Prostate gland (tissue), 2 donors: ENCODE data around the gene HDAC10. TPM values are rescaled to one million over a fixed set of nuclear protein-coding genes. Genes with fewer than 3 reads are reported as not detected.

Experiments used
- DNase-seq: peaks from one replicate; pipeline ENCODE4 v3.0.0-alpha.2; 2019; ENCODE audit warnings: low spot score
- H3K27ac ChIP-seq, 2 donors: fragments of 200-600 bp; sonication (generic); 2 replicates each; pipeline ENCODE4 v1.5.1; 2017 to 2019
- H3K27me3 ChIP-seq: fragments of 200-600 bp; sonication (generic); replicated peaks from 2 replicates; pipeline ENCODE4 v1.5.1; 2019; ENCODE audit not compliant: insufficient read depth
- H3K36me3 ChIP-seq, 2 donors: fragments of 200-600 bp; sonication (generic); 1 replicate in 1 of 2; 2 replicates in 1 of 2; pipeline versions ENCODE4 v1.5.1 to v1.8.1; 2017 to 2019
- H3K4me1 ChIP-seq: fragments of 200-600 bp; sonication (generic); replicated peaks from 2 replicates; pipeline ENCODE4 v1.5.1; 2019
- H3K4me3 ChIP-seq, 2 donors: fragments of 200-600 bp; sonication (generic); 2 replicates each; pipeline ENCODE4 v1.5.1; 2017 to 2019
- H3K9me3 ChIP-seq: fragments of 200-600 bp; sonication (generic); 2 replicates; pipeline ENCODE4 v1.5.1; 2017
- POLR2A ChIP-seq: fragments of 450-650 bp; IDR thresholded peaks from one replicate; pipeline ENCODE4 v1.6.1; 2016; ENCODE audit warnings: antibody characterized with exemption, mild to moderate bottlenecking
- POLR2AphosphoS5 ChIP-seq: sonication (generic); formaldehyde crosslinking; IDR thresholded peaks from one replicate; pipeline ENCODE4 v1.6.1; 2017; ENCODE audit warnings: antibody characterized with exemption
- WGBS: methylation state at CpG from one replicate; pipeline ENCODE4 v1.1.5; 2018; 5-methylcytosine and 5-hydroxymethylcytosine counted together
- intact Hi-C: fragments of 100-400 bp; cut with DNase I; formaldehyde crosslinking; loops from one replicate; pipeline ENCODE4 v1.14.2; 2022
- total RNA-seq, 2 donors: library from RNA; depleted of rRNA; stranded (reverse); fragments of >200 nt; gene quantifications; one replicate each; pipeline ENCODE4 v1.1.0, GENCODE V29; 2016
- TF ChIP-seq, protein P1 (sequence below), 4 experiments: fragments of 200-600 bp in 2 of 4; fragments of 450-650 bp in 2 of 4; sonication (generic) in 2 of 4; IDR thresholded peaks; 1 replicate in 3 of 4; 2 replicates in 1 of 4; pipeline ENCODE4 v1.5.1; 2016 to 2019; ENCODE audit warnings: antibody characterized with exemption in 4 of 4, mild to moderate bottlenecking in 2 of 4, moderate library complexity in 2 of 4

Gene HDAC10
- total RNA-seq, 2 donors from 2014 or later: 36.9 to 41.3 TPM

- Histone ChIP-seq H3K9me3 (no peaks in the 10 kb centered on the region), H3K36me3 (no peaks in the 10 kb centered on the region), H3K27me3 (no peaks in the 10 kb centered on the region), H3K4me1 (peaks cover 7% of the 10 kb centered on the region), H3K27ac (no peak overlapping the region), H3K4me3 (no peak overlapping the region)
- intact Hi-C loops: no loop called here
- TF ChIP-seq POLR2A (no peak), POLR2AphosphoS5 (no peak)
- TF ChIP-seq, protein P1, sequence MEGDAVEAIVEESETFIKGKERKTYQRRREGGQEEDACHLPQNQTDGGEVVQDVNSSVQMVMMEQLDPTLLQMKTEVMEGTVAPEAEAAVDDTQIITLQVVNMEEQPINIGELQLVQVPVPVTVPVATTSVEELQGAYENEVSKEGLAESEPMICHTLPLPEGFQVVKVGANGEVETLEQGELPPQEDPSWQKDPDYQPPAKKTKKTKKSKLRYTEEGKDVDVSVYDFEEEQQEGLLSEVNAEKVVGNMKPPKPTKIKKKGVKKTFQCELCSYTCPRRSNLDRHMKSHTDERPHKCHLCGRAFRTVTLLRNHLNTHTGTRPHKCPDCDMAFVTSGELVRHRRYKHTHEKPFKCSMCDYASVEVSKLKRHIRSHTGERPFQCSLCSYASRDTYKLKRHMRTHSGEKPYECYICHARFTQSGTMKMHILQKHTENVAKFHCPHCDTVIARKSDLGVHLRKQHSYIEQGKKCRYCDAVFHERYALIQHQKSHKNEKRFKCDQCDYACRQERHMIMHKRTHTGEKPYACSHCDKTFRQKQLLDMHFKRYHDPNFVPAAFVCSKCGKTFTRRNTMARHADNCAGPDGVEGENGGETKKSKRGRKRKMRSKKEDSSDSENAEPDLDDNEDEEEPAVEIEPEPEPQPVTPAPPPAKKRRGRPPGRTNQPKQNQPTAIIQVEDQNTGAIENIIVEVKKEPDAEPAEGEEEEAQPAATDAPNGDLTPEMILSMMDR (IDR thresholded peaks at IDR 0.05): no peak
- WGBS: 88% methylated on average over 19 of the region's 19 CpGs
- no peak for DNase-seq
Observed at GRCh38 chr22:50255099-50255498, 4.0 kb upstream of the HDAC10 start.

- Histone ChIP-seq H3K36me3 (no peaks in the 10 kb centered on the region), H3K27ac (no peak overlapping the region), H3K27me3 (no peaks in the 10 kb centered on the region), H3K9me3 (no peaks in the 10 kb centered on the region), H3K4me3 (no peak overlapping the region), H3K4me1 (peaks cover 12% of the 10 kb centered on the region)
- intact Hi-C loops: loop anchor here (2.0 kb wide), 1 partner anchor 89 kb away; the partner anchor contains the start of gene PPP6R2
- WGBS: 79% methylated on average over 8 of the region's 8 CpGs
- no peak for DNase-seq
- TF ChIP-seq POLR2AphosphoS5: no peak
- TF ChIP-seq, protein P1 (IDR thresholded peaks at IDR 0.05): no peak
- TF ChIP-seq POLR2A: no peak
Observed at GRCh38 chr22:50253941-50254340, 2.9 kb upstream of the HDAC10 start.

DNA sequence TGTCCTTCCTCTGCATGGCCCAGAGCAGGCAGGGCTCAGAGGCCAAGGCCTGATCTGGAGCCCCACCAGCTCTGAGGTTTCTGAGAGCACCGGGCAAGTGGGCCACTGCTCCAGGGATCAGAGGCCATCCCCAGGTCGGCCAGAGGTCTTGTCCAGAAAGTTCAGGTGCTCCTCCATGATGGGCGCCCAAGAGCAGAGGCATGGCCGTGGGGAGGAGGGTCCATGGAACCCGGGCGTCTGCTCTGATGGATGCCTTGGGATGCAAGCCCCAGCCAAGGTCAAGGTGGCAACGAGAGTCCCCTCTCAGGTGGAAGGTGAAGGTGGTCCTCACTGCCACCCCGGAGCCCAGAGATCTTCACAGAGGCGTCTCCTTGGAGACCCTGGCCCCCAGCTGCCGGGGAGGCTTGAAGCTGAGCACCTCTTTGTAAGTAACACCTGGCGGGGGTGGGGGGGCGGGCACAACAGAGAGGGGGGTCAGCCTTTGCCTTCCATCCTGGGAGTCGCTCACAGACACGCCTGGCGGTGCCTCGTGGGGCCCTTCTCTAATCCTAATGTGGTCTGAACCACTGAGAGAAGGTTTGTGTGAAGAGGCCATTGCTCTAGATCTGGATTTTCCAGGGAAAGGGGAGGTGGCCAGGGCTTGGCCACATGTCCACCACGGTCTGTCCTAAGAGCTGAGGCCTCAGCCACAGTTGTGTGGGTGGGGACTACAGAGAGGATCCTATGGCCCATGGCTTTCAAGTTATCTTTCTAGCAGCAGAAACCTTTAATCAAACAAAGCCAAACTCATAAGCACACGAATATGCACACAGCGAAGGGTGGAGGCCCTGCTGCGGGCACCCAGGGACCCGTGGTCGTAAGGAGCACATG is 2.2 kb upstream of the HDAC10 start:
- H3K27ac ChIP-seq: no peak overlapping the region
- H3K4me1 ChIP-seq: peaks cover 12% of the 10 kb centered on the region
- intact Hi-C loops: loop anchor here (2.0 kb wide), 1 partner anchor 90 kb away; the partner anchor contains the start of gene PPP6R2
- no peaks in the 10 kb centered on the region for H3K9me3 ChIP-seq
- no peaks in the 10 kb centered on the region for H3K36me3 ChIP-seq
- no peak for DNase-seq
- WGBS: 86% methylated on average over 21 of the region's 22 CpGs
- TF ChIP-seq POLR2A: no peak
- TF ChIP-seq, protein P1 (IDR thresholded peaks at IDR 0.05): no peak
- TF ChIP-seq POLR2AphosphoS5: no peak
- H3K4me3 ChIP-seq: no peak overlapping the region
- no peaks in the 10 kb centered on the region for H3K27me3 ChIP-seq

- peak; percentile 66 for DNase-seq
- H3K4me3 ChIP-seq: no peak overlapping the region
- no peak for TF ChIP-seq POLR2A
- TF ChIP-seq, protein P1 (IDR thresholded peaks at IDR 0.05): peak; percentile 31 to 84 (median 66)
- H3K27me3 ChIP-seq: no peaks in the 10 kb centered on the region
- peaks cover 12% of the 10 kb centered on the region for H3K4me1 ChIP-seq
- WGBS: 49% methylated on average over 25 of the region's 25 CpGs
- peak overlapping the region in 1 of 2 donors; percentile 62 for H3K27ac ChIP-seq
- no peaks in the 10 kb centered on the region for H3K9me3 ChIP-seq
- no peaks in the 10 kb centered on the region for H3K36me3 ChIP-seq
- intact Hi-C loops: loop anchor here (2.0 kb wide), 1 partner anchor 90 kb away; the partner anchor contains the start of gene PPP6R2
Observed at GRCh38 chr22:50252082-50253045, 1.3 kb upstream of the HDAC10 start.
